K562 (cell line): Measurements from ENCODE around the gene SPIN1. TPM values are rescaled to one million over a fixed set of nuclear protein-coding genes. Genes with fewer than 3 reads are reported as not detected.
"Not testable (repeated sequence)": the region's sequence is repeated elsewhere in the genome, so short reads cannot be mapped to it uniquely, and the experiment has no call there.

Experiments used
- ATAC-seq: fragments of 200-7000 bp; cut with Tn5 transposase; 3 replicates; pipeline ENCODE4 v1.9.1; 2020; ENCODE audit warnings: moderate library complexity
- BruUV-seq: library from RNA; stranded (reverse); fragments of 400-500 nt; replicated peaks from 2 replicates; lab custom pipeline; 2021; lab: Mats Ljungman, UMichigan
- CTCF ChIA-PET: fragments of 300-600 bp; formaldehyde crosslinking; extraction: SDS; loops from one replicate; lab custom pipeline; 2021; ENCODE audit warnings: low intra/inter-chr PET ratio; lab: Yijun Ruan, JAX
- POLR2A ChIA-PET: fragments of 300-600, 350-650 bp; sonication (Branson Sonifier 250); formaldehyde crosslinking; extraction: SDS; loops from one replicate; lab custom pipeline; 2021; ENCODE audit warnings: antibody characterized with exemption, inconsistent platforms; lab: Yijun Ruan, JAX
- DNase-seq, 4 experiments: peaks; one replicate each; pipeline versions ENCODE4 v3.0.0 to v3.0.0-alpha.2; 2011 to 2018; ENCODE audit warnings: low spot score in 3 of 4, mixed read lengths in 3 of 4; ENCODE audit errors: extremely low read depth in 1 of 4
- FAIRE-seq: peaks from 2 replicates; lab custom pipeline; 2011; peaks lifted over from hg19 to GRCh38; lab: Jason Lieb, UNC
- H2AFZ ChIP-seq: 2 replicates; pipeline ENCODE4 v1.6.0; 2011; ENCODE audit warnings: low read depth, low read length, control low read depth, inconsistent platforms
- H3K27ac ChIP-seq: fragments of 200-600 bp; 3 replicates; pipeline ENCODE4 v1.8.0; 2011; ENCODE audit warnings: low read depth, mild to moderate bottlenecking, control low read depth, inconsistent platforms, low read length, moderate library complexity, mixed read lengths; ENCODE audit errors: extremely low read depth
- H3K27me3 ChIP-seq, 2 experiments: fragments of 300-600 bp in 1 of 2; 2 replicates in 1 of 2; 3 replicates in 1 of 2; pipeline versions ENCODE4 v1.6.0 to v1.8.0; 2011; ENCODE audit warnings: inconsistent platforms in 2 of 2, low read length in 2 of 2, mild to moderate bottlenecking in 1 of 2, mixed read lengths in 1 of 2, moderate library complexity in 1 of 2; ENCODE audit not compliant: control insufficient read depth in 2 of 2, insufficient read depth in 2 of 2
- H3K36me3 ChIP-seq: fragments of 300-600 bp; 3 replicates; pipeline ENCODE4 v1.8.0; 2011; ENCODE audit warnings: mild to moderate bottlenecking, low read length, inconsistent platforms; ENCODE audit not compliant: control insufficient read depth, insufficient read depth
- H3K4me1 ChIP-seq, 2 experiments: fragments of 200-600 bp in 1 of 2; replicated peaks in 1 of 2; 2 replicates in 1 of 2; 3 replicates in 1 of 2; pipeline versions ENCODE4 v1.5.1 to v1.8.0; 2011; ENCODE audit warnings: inconsistent platforms in 2 of 2, low read length in 2 of 2, mild to moderate bottlenecking in 1 of 2, mixed read lengths in 1 of 2, moderate library complexity in 1 of 2; ENCODE audit not compliant: control insufficient read depth in 2 of 2, insufficient read depth in 2 of 2
- H3K4me2 ChIP-seq: 2 replicates; pipeline ENCODE4 v1.6.1; 2011; ENCODE audit warnings: low read length, control low read depth, inconsistent platforms, mixed read lengths; ENCODE audit not compliant: insufficient read depth
- H3K4me3 ChIP-seq: fragments of 200-600 bp; sonication (generic), shearing (Covaris generic); 2 replicates; pipeline ENCODE4 v1.5.1; 2016; ENCODE audit warnings: control low read depth, inconsistent platforms
- H3K79me2 ChIP-seq: fragments of 200-600 bp; 3 replicates; pipeline ENCODE4 v1.8.0; 2011; ENCODE audit warnings: low read length, inconsistent platforms; ENCODE audit not compliant: control insufficient read depth, insufficient read depth
- H3K9ac ChIP-seq, 2 experiments: 2 replicates each; pipeline versions ENCODE4 v1.6.0 to v1.6.1; 2011; ENCODE audit warnings: low read depth in 2 of 2, low read length in 2 of 2, control low read depth in 1 of 2, inconsistent platforms in 1 of 2, mild to moderate bottlenecking in 1 of 2, mixed read lengths in 1 of 2; ENCODE audit not compliant: insufficient read depth in 1 of 2
- H3K9me1 ChIP-seq: one replicate; pipeline ENCODE4 v1.6.0; 2011; ENCODE audit warnings: inconsistent platforms, mild to moderate bottlenecking, low read length, moderate library complexity; ENCODE audit not compliant: control insufficient read depth, insufficient read depth
- H3K9me3 ChIP-seq: replicated peaks from 2 replicates; pipeline ENCODE4 v1.5.1; 2011; ENCODE audit warnings: low read depth, low read length, inconsistent platforms; ENCODE audit not compliant: control insufficient read depth, insufficient read depth
- H4K20me1 ChIP-seq: replicated peaks from 2 replicates; pipeline ENCODE4 v1.6.1; 2011; ENCODE audit warnings: low read length, inconsistent platforms, mixed read lengths; ENCODE audit not compliant: control insufficient read depth, insufficient read depth
- EP400 ChIP-seq: fragments of 450-650 bp; IDR thresholded peaks from 2 replicates; pipeline ENCODE4 v1.6.1; 2017; ENCODE audit warnings: antibody characterized with exemption, mild to moderate bottlenecking, moderate library complexity
- ZNF311 ChIP-seq: fragments of 250-450 bp; sonication (Bioruptor Pico); IDR thresholded peaks from 2 replicates; pipeline ENCODE4 v1.4.0; 2020; ENCODE audit warnings: mild to moderate bottlenecking, moderate library complexity
- WGBS: fragments of 100-300 bp; shearing (Covaris generic); methylation state at CpG from one replicate; pipeline ENCODE4 v1.1.6; 2016; ENCODE audit warnings: low coverage, mixed read lengths; ENCODE audit not compliant: insufficient coverage; ENCODE audit errors: missing lambda C conversion rate; 5-methylcytosine and 5-hydroxymethylcytosine counted together
- in situ Hi-C: fragments of 300-500 bp; cut with MboI; formaldehyde crosslinking; loops from 4 replicates; pipeline ENCODE4 v1.15.0; 2018; ENCODE audit warnings: inconsistent platforms, mixed read lengths
- intact Hi-C: fragments of 100-400 bp; cut with micrococcal nuclease; formaldehyde crosslinking; loops from 2 replicates; pipeline ENCODE4 v1.14.2; 2022
- polyA plus RNA-seq, 8 experiments: library from polyadenylated mRNA; depleted of rRNA in 4 of 8; stranded (reverse) in 5 of 8; unstranded in 3 of 8; fragments of >200 nt; fragmentation: Nextera tagmentation in 2 of 8; fragmentation: Illumina TruSeq in 1 of 8; extraction: Ambion mirVana in 2 of 8; extraction: Trizol in 1 of 8; gene quantifications; 2 replicates each; pipeline versions ENCODE4 v1.2.1 to v1.2.3, GENCODE V29; 2011 to 2014; ENCODE audit warnings: inconsistent platforms in 1 of 8, missing spikeins in 1 of 8
- total RNA-seq, 7 experiments: library from RNA; depleted of rRNA in 6 of 7; stranded (reverse); fragments of >200 nt in 6 of 7; fragmentation: Illumina TruSeq in 2 of 7; extraction: Trizol in 2 of 7; gene quantifications; 2 replicates each; pipeline versions ENCODE4 v1.2.1 to v1.2.3, GENCODE V29; 2011 to 2021; ENCODE audit warnings: low replicate concordance in 1 of 7
- TF ChIP-seq, protein P1 (sequence below): sonication (generic); formaldehyde crosslinking; IDR thresholded peaks from 2 replicates; pipeline ENCODE4 v1.5.0; 2020; ENCODE audit warnings: missing genetic modification reagents

SPIN1 gene
- total and polyA plus RNA-seq, 9 of the 15 experiments (the other 6 are each of a cell fraction or from before 2014, with no cell fraction given), result 7.4 to 25.7 (median 15.6) TPM

GRCh38 chr9:88355166-88355565, 33.1 kb upstream of the SPIN1 start:
- POLR2A ChIA-PET, result no interaction called here
- no peaks in the 10 kb centered on the region for H3K9me3 ChIP-seq
- TF ChIP-seq EP400 (no peak), ZNF311 (CRISPR knock-in tag) (no peak)
- TF ChIP-seq, protein P1, sequence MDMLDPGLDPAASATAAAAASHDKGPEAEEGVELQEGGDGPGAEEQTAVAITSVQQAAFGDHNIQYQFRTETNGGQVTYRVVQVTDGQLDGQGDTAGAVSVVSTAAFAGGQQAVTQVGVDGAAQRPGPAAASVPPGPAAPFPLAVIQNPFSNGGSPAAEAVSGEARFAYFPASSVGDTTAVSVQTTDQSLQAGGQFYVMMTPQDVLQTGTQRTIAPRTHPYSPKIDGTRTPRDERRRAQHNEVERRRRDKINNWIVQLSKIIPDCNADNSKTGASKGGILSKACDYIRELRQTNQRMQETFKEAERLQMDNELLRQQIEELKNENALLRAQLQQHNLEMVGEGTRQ, result 0 out of 2 replicates have a peak, but pooled peaks have one; percentile 19
- TF ChIP-seq, all 486 proteins: peak for 1
- 0% methylated on average over 2 of the region's 2 CpGs for WGBS
- Histone ChIP-seq H3K9ac (no peak overlapping the region), H2AFZ (no peak overlapping the region), H3K27ac (no peak overlapping the region), H3K36me3 (no peaks in the 10 kb centered on the region), H3K4me3 (no peak overlapping the region), H3K27me3 (no peaks in the 10 kb centered on the region), H3K79me2 (no peaks in the 10 kb centered on the region), H3K9me1 (no peaks in the 10 kb centered on the region), H3K4me2 (no peak overlapping the region), H3K4me1 (no peaks in the 10 kb centered on the region), H4K20me1 (no peaks in the 10 kb centered on the region)
- FAIRE-seq, result no peak
- in situ Hi-C loops (no loop called here), intact Hi-C loops (no loop called here)
- no peak for DNase-seq
- CTCF ChIA-PET, result no interaction called here
- no peak for ATAC-seq
- no TSS peak for BruUV-seq

- DNase-seq, intact Hi-C loops, H3K4me2 ChIP-seq, CTCF ChIA-PET, H3K9me1 ChIP-seq, in situ Hi-C loops, BruUV-seq, H3K4me1 ChIP-seq, H2AFZ ChIP-seq, H4K20me1 ChIP-seq, ATAC-seq, H3K36me3 ChIP-seq, H3K27ac ChIP-seq, POLR2A ChIA-PET, H3K4me3 ChIP-seq, H3K79me2 ChIP-seq, H3K9me3 ChIP-seq, H3K27me3 ChIP-seq, FAIRE-seq, H3K9ac ChIP-seq: not testable (repeated sequence)
These were observed 31.0 kb upstream of the SPIN1 start for GRCh38 chr9:88357250-88357649.
